ENCODE data around the gene RPS16. TPM values are rescaled to one million over a fixed set of nuclear protein-coding genes. Genes with fewer than 3 reads are reported as not detected.

RPS16 gene
- total RNA-seq, 1 donor from 2014 or later: 2,020 TPM

DNA sequence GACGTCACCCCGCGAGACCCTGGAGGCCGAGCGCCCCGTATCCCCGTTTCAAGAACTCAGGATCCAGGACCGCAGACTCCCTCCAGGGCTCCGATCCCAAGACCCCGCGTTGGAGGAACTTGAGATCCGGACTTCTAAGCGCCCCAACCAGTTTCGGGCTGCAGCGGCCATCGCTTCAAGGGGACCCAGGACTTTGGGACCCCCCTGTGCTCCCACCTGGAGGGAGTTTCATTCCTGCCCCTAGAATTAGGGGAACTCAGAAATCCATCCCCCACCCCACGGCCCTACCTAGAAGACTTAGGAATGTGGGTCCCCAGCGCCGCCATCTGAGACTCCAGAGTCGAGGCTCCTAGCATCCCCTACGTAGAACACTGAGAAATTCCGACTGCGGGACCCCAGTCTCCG is 22.9 kb downstream of the RPS16 start:
- H3K4me3 Mint-ChIP-seq: peak overlapping the region; percentile 98
- peak overlapping the region; percentile 62 for H3K27ac Mint-ChIP-seq (ENCODE audit: unreplicated experiment)
- H3K9me3 Mint-ChIP-seq: peaks cover 3% of the 10 kb centered on the region
- H3K27me3 Mint-ChIP-seq (ENCODE audit: low read depth): peaks cover 29% of the 10 kb centered on the region
- H3K36me3 Mint-ChIP-seq (ENCODE audit: low read depth): peaks cover 8% of the 10 kb centered on the region
- peaks cover 53% of the 10 kb centered on the region for H3K4me1 Mint-ChIP-seq
- TF ChIP-seq, protein P1, sequence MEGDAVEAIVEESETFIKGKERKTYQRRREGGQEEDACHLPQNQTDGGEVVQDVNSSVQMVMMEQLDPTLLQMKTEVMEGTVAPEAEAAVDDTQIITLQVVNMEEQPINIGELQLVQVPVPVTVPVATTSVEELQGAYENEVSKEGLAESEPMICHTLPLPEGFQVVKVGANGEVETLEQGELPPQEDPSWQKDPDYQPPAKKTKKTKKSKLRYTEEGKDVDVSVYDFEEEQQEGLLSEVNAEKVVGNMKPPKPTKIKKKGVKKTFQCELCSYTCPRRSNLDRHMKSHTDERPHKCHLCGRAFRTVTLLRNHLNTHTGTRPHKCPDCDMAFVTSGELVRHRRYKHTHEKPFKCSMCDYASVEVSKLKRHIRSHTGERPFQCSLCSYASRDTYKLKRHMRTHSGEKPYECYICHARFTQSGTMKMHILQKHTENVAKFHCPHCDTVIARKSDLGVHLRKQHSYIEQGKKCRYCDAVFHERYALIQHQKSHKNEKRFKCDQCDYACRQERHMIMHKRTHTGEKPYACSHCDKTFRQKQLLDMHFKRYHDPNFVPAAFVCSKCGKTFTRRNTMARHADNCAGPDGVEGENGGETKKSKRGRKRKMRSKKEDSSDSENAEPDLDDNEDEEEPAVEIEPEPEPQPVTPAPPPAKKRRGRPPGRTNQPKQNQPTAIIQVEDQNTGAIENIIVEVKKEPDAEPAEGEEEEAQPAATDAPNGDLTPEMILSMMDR (conservative IDR thresholded peaks at IDR 0.05): peak; percentile 51
- no peak for DNase-seq (ENCODE audit: low read depth, low spot score)

DNA sequence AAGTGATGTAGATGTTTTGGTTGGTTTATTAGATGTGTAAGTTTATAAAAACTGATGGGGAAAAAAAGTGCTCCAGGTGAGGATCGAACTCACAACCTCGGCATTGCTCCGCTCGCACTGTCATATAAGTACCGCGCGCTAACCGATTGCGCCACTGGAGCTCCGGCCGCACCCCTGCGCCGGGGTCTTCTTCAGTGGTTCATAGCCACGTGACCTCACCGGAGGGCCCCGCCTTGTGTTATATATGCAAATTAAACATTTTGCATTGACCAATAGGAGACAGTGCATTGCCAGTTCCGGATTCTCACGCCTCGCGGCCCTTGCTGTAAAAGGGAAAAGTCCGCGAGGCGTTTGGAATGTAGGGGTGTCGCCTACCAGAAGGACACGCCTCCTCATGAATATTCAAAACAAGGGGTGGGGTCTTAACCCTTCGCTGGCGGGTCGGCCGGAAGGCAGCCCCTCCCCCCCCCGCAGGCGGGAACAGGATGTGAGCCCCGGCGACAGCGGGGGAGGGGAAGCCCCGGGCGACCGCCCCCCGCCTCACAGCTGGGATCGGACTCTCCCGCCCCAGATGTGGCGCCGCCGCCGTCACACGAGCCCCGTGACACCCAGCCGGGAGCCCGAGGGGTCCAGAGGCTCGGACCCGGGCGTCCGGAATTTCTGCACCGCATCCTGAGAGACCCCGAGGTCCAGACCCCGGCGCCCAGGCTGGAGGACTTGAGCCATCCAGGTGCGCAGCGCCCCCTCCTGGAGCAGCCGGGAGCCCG is 23.5 kb downstream of the RPS16 start, which contains the start of gene PLEKHG2:
Gene PLEKHG2, plus strand, starts transcription at position 570 of the 767 bp plus-strand sequence. CDS start 1,418 bp downstream, outside the sequence.
- DNase-seq (ENCODE audit: low read depth, low spot score): peak; percentile 99
- peaks cover 51% of the 10 kb centered on the region for H3K4me1 Mint-ChIP-seq
- peak within 1 kb of the TSS; percentile 62 for H3K27ac Mint-ChIP-seq (ENCODE audit: unreplicated experiment)
- peaks cover 3% of the 10 kb centered on the region for H3K9me3 Mint-ChIP-seq
- H3K4me3 Mint-ChIP-seq: peak within 1 kb of the TSS; percentile 98
- H3K36me3 Mint-ChIP-seq (ENCODE audit: low read depth): peaks cover 8% of the 10 kb centered on the region
- TF ChIP-seq, protein P1 (conservative IDR thresholded peaks at IDR 0.05): peak; percentile 92
- H3K27me3 Mint-ChIP-seq (ENCODE audit: low read depth): peaks cover 30% of the 10 kb centered on the region

DNA sequence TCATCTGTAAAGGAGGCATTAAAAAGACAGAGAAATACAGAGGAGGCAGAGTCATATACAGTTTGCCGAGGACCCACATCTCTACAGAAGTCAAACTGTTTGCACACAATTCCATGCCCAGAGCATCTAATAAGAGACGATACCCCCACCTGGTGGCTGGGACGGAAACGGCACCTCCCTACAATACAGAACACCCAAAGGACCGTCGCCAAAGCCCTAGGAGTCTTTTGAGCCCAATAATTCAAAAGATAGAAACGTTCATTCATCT is 24.0 kb downstream of the RPS16 start:
- Mint-ChIP-seq H3K9me3 (peaks cover 3% of the 10 kb centered on the region), H3K27me3 (ENCODE audit: low read depth) (peaks cover 34% of the 10 kb centered on the region), H3K36me3 (ENCODE audit: low read depth) (peaks cover 8% of the 10 kb centered on the region), H3K27ac (ENCODE audit: unreplicated experiment) (peak overlapping the region; percentile 53), H3K4me1 (peaks cover 49% of the 10 kb centered on the region), H3K4me3 (peak overlapping the region; percentile 98)
- TF ChIP-seq, protein P1 (conservative IDR thresholded peaks at IDR 0.05): peak; percentile 98
- peak; percentile 85 for DNase-seq (ENCODE audit: low read depth, low spot score)

DNA sequence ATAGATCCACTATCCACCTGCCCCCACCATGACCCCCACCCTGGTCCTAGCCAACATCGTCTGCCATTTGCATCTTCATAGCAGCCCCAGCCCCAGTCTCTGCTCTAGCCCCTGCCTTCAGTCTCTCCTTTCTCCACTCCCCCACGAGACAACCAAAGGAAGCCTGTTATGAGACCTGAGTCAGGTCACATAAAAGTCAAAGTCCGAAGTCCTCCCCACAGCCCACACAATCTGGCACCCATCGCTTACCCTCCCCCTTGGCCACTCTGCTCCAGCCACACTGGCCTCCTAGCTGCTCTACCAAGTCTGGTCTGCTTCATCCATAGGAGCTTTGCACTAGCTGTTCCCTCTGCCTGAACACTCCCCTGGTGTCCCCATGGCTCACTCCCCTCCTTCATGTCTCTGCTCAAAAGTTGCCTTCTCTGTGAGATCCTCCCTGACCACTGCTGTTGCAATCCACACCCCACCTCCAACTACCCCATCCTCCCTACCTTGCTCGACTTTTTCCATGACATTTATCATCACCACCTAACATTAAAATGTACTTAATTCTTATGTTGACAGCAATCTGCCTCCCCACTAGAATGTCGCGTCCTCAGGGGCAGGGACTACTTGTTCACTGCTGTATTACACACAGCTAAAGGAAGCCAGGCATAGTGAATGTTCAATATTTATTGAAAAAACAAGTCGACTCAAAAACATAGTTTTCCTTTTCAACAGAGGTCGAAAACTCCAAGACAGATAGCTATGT is 24.5 kb downstream of the RPS16 start:
- Mint-ChIP-seq H3K27ac (ENCODE audit: unreplicated experiment) (no peak overlapping the region), H3K4me3 (peak overlapping the region; percentile 98), H3K9me3 (peaks cover 3% of the 10 kb centered on the region), H3K36me3 (ENCODE audit: low read depth) (peaks cover 8% of the 10 kb centered on the region), H3K4me1 (peaks cover 51% of the 10 kb centered on the region), H3K27me3 (ENCODE audit: low read depth) (peaks cover 37% of the 10 kb centered on the region)
- no peak for DNase-seq (ENCODE audit: low read depth, low spot score)
- TF ChIP-seq, protein P1 (conservative IDR thresholded peaks at IDR 0.05): no peak

DNA sequence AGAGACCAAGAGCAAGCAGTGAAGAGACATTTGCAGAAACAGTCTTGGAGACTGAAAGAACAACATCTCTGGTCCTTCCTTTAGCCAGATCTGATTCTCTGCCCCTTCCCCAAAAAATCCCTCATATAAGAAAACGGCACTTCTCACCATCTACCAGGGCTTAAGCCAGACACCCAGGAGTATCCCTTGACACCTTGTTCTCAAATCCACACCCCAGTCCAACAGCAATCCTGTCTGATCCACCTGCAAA is 25.0 kb downstream of the RPS16 start:
- no peak for DNase-seq (ENCODE audit: low read depth, low spot score)
- Mint-ChIP-seq H3K27ac (ENCODE audit: unreplicated experiment) (no peak overlapping the region), H3K9me3 (peaks cover 3% of the 10 kb centered on the region), H3K27me3 (ENCODE audit: low read depth) (peaks cover 39% of the 10 kb centered on the region), H3K36me3 (ENCODE audit: low read depth) (peaks cover 8% of the 10 kb centered on the region), H3K4me3 (peak overlapping the region; percentile 98), H3K4me1 (peaks cover 54% of the 10 kb centered on the region)
- TF ChIP-seq, protein P1 (conservative IDR thresholded peaks at IDR 0.05): no peak
